NCI-H2081 (cell line): Measurements from ENCODE around the gene FNBP1L.
"Not testable (repeated sequence)": the region's sequence is repeated elsewhere in the genome, so short reads cannot be mapped to it uniquely, and the experiment has no call there.

ENCODE experiments used
- DNase-seq, 2 experiments: peaks; one replicate each; lab custom pipeline; 2025; lab: John Stamatoyannopoulos, UW

Gene FNBP1L

DNA sequence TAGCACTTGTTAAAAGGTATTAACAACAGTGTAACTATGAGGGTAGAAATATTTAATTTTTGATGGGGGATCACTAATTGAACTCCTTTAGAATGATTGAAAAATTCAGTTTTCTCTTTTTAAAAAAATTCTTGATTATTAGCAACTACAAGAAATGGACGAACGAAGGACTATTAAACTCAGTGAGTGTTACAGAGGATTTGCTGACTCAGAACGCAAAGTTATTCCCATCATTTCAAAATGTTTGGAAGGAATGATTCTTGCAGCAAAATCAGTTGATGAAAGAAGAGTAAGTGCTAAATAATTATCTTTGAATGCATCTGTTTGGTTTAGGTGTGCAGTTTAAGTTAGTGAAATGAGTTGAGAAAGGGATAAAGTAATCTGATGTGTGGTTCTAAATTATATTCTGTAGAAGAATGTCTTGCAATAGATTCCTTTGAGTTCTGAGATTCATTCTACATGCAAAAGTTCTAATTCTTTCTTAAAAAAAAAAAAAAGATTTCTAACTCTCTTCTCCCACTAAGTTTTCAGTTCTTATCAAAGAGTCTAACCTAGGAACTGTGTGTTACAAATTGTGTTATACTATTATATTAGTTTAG is 85.0 kb downstream of the FNBP1L start:
- no peak for DNase-seq

DNA sequence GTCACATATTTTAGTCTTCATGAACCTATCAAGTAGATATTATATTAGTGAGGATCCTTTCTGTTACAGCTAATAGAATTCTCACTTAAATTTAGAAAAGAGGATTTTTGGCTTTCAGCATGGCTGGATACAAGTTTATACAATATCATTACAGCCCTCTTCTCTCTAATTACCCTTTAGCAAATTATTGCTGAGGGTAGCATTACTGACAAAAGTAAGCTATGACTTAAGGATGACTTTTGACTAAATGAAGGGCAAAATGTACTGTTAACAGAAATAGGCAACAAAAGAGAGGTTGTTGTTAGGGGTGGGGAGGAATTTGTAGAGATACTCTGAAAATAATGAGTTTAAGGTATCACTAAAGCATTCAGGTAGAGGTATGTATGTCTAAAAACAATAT is 85.8 kb downstream of the FNBP1L start:
- DNase-seq: no peak

DNA sequence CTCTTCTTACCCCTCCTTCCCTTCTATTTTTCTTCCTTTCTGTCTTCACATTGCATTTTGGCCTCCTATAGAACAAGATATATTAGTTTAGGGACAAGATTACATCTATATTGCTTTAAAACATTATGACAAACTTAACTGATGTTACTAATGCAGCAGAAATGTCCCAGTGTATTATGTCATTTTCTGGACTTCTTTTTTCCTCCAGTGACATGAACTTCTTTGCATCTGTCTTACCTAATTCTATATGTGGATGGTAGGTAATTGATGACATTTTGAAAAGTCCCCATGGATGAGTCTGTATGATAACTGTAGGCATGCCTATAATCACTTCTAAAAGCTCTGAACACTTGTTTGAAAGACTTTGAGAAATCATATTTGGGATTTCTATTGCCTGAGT is 89.5 kb downstream of the FNBP1L start:
- no peak for DNase-seq

DNA sequence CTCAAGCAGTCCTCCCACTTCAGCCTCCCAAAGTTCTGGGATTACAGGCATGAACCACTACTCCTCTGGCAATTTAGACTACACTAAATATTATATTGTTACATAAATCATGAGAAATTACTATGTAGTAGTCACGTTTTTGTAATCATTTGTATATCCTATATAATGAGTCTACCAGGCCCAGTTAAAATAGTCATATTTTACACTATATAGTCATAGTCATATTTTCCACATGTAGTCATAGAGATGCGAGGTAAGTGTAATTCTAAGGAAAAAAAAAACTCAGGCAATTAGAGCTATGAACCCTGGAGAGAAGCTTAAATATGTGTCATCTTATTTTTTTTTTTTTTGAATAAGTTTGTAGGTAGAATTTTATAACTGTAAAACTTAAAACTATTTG is 90.0 kb downstream of the FNBP1L start:
- DNase-seq: no peak

DNA sequence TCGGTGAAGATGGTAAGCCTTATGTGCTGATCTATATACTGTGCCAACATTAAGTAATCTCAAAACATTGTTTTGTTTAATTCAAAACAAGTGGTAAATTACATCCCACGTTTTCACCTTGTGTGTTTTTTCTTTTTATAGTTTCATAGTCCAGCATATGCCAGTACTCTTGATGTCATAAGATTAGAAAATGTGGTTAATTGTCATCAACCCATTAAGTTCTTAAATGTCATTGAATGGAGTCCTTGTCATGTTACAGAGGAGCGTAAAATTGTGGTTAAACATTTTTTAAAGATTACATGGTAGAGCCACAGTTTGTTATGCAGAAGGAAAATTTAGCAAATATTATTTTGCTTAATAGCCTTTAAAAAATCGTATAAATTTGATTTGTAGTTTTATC is 93.1 kb downstream of the FNBP1L start:
- DNase-seq: peak in 1 of 2 experiments; percentile 1

DNA sequence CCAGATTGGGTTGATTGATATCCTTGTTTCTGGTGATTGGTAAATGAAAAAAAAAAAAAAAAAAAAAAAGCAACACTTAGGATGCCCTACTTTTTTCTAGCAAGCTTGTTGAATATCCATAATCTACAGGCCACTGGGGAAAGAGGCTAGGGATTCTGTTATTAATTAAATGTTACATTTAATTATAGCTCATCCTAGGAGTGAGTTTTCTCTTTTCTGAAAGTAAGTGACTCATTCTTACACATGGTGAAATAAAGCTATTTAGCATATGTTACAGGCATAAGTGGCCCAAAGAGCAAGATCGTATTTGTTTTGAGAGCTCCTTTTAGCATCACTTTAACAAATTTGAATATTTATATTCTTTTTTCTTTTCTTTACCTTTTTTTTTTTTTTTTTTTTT is 94.5 kb downstream of the FNBP1L start:
- DNase-seq: no peak

DNA sequence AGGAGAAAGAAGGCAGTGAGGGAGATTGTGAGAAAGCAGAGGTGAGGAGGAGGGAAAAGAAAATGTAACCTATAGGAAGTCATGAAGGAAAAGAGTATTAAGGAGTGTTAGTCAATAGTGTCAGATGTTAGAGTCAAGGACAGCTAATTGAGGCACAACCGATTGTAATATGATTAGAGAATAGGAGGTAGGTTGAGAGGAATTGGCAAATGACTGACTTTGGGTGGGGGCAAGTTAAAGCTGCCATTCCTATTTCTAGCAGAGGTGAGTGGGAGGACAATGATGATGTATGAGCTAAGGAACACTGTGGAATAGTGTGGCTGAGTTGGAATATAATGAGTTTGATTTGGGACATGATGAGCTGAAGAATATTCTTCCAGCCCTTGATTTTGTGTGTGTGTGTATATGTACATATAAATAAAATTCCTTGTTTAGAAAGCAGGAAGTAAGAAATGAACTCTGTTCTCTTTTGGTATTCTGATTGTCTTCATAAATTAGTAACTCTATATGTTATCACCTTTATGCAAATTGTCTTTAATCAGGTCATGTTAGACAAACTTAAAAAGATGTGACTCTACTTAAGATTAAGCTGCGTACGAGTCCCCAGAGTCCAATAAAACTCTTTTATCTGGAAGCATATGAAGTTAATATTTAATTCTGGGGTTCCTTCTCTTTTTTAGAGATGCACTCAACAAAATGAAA is 98.4 kb downstream of the FNBP1L start:
- DNase-seq: no peak

DNA sequence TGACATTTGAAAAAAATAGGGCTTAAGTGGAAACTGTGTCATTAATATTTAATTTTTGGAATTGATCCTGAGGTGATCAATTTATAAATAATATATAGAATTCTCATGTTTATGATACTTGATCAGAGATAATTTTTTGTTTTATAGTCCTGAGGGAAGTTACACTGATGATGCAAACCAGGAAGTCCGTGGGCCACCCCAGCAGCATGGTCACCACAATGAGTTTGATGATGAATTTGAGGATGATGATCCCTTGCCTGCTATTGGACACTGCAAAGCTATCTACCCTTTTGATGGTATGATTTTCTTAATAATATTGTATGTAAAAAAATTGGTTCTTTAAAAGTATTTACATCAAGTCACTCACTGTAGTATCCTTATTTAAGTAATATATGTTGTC is 101.2 kb downstream of the FNBP1L start:
- no peak for DNase-seq

DNA sequence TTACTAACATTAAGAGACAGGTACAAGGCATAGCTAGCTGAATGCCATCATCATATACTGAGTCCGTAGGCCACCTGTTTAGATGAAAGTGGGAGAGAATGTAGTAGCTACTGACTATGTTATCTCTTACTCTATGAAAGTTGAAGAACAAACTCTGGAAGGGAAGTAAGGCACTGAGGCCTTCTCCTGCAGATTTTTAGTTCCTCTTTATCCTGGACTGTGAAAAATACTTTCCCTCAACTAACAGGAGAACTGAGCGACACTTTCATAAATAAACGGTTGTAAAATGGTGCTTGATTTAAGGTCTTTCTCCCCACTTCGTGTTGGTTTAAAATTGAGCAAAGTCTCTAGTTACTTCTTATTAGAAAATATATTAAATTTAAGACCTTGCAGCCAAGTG is 101.9 kb downstream of the FNBP1L start:
- no peak for DNase-seq

DNA sequence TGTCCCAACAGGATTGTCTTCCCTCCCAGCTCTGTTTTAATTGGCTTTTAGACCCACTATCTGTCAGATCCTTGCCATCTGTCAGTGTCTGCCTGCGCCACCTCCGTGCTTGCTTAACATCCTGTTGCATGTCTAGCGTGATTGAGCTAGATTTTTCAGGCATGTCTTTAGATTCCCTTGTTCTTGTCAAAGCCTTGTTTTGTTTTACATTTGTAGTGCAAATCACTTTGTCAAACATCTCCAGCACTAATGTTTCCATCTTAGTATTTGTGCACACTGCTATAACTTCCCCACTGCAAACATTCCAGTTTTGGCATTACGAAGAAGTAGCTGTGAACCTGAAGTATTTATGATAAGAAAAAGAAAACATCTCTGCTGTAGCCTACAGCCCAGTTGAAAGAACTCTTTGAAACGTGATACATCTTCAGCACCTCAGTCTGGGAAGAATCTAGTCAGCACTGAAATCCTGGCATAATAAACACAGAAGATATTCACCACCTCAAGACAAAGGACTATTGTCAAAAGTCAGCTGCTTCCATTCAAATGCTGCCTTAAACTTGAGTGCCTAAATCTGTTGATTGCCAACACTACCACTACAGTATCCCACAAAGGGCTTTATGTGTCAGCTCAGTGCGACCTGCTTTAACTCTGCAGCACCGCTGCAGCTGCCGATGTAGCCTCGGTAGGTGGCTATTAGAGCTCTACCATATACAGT is 105.0 kb downstream of the FNBP1L start:
- DNase-seq: no peak

DNA sequence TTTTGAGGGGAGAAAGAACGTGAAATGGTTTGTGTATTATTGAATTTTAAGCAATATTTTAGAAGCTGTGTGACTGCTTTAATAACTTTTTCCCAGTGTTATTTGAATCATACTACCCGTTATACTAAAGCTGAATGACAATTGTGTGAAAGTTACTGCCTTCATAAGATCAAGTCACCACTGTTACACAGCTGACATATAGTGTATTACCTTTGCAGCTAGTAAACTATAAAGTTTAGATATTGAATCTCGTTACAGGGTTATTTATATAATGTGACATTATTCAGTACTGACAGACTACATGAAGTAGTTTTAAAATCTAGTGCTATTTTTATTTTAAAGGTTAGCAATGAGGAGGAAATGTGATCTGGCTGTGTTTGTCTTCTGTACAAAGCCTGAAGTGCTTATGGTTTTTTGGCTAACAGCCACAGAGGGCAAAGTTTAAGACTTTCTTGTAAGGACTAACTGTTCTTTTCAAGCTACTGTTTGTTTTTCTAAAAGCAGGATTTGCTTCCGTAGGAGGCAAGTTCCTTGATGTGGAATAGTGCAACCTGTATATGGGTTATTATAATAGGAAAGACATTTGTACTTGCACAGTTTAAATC is 106.1 kb downstream of the FNBP1L start:
- not testable (repeated sequence) for DNase-seq

DNA sequence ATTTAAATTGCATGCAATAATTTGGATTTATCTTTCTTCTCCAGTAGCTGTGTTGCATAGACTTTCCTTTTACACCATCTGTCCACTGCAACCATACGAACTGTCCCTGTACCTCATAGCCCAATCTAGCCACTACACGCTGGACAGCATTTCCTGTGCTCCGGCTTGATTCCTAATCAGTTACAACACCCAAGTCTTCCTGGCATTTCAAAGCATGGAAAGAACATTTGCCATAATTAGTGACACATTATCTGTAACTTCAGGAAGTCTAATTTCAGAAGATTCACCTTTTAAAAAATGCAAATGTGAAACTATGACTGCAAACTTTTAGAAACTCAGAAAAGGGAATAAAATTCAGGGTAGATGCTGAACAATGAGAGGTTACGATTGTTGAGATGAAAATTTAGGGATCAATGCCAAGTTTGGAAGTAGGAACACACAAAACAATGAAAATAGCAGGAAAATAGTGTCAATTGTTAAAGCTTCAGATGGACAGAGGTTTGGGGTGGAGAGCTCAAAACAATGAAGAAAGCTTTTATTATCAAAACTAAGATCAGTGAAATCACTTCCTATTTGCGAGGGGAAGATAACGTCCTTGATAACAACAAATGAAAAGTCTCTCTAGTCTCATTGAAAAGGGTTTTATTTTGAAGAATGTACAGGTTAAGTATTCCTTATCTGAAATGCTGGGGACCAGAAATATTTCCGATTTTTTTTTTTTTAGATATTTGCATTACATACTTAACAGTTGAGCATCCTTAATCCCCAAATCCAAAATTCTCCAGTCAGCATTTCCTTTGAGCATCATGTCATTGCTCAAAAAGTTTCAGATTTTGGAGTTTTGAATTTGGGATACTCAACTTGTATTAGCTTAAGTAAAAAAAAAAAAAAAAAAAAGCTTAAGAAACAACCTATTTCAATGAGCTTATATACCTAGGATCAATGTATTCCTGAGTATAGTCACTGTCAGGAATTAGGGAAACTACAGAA is 107.3 kb downstream of the FNBP1L start:
- no peak for DNase-seq

DNA sequence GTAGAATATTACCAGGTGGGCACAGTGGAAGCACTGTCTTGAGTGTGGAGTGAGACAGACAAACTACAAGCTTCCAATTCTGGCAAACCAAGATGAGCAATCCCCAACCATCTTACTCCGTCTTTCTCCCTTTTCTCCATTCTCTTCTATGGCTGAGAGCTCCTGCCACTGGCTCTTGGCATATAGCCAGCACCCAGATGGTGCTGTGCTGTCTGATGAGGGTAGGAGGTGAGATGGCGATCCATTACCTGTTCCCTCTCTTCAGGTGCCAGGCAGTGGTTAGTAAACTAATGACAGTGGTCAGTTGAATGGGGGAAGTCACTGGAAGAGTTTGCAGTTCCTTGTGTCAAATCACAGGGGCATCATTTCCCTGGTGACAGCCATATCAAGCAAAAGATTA is 108.4 kb downstream of the FNBP1L start:
- DNase-seq: peak; percentile 11 to 38

DNA sequence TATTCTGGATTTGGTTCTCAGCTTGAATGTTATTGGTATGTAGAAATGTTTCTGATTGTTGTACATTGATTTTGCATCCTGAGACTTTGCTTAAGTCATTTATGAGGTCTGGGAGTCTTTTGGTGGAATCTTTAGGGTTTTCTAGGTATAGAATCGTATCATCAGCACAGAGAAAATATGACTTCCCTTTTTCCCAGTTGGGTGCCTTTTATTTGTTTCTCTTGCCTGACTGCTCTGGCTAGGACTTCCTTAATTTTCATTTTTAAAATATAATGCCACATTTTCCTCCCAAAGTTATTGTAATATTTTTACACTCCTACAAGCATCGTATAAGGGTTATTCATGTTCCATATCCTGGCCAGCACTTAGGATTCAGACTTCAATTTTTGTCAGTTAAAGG is 111.1 kb downstream of the FNBP1L start:
- no peak for DNase-seq

DNA sequence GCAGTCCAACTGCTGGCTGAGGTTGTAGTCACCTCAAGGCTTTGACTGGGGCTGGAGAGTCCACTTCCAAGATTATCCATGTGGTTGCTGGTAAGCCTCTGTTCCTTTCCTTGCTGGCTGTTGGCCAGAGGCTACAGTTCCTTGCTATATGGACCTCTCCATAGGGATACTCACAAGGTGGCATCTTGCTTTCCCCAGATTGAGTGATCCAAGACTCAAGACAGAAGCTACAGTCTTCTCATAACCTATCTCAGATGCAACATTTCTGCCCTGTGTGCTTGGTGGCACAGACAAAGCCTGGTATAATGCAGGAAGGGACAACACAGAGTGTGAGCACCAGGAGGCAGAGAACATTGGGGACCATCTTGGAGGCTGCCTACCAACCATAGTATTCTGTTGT is 111.8 kb downstream of the FNBP1L start:
- DNase-seq: no peak

DNA sequence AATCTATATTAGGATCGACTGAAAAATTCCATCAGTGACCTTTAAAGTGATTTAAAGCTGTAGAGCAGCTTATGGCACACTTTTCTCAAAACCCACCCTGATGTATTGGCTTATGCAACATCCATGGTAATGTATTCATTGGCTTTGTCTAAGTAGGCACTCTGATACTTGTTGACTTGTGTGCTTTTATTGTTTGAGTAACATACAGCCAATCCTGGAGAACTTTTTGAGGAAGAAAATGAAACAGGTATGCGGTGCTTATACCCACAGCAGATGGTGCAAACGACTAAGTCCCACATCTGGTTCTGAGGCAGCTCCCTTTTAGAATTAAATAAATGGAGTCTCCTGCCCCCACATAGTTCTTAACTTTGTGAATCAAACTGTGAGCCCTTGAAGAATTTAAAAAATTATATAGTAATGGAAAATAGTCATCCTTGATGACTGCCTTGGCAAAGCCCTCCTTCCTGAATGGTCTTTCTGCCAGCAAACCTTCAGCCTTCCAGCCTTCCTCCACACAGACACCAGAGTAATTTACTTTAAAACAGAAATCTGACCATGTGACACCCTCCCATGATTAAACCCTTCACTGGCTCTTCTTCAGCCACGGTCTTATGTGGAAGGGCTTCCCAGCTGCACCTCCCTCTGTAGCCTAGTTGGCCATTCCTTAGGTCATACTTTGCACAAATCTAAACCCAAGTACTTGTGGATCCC is 117.7 kb downstream of the FNBP1L start:
- DNase-seq: no peak

DNA sequence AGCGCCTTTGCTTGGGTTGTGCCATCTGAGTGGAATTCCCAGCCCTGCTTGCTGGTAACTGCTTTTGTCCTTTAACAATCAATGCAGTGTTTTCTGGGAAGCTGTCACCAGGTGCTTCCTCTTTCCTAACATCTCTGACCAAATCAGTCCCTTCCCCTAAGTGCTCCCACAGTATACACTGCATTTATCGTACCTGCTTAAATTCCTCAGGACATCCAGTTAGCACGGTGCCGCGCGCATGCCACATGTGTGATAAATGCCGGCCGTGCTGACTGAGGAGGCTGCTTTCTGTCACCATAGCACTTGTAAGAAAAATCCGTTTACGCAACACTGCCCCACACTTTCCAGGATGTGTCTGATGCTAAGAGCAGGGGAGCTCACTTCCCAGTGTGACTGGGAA is 118.3 kb downstream of the FNBP1L start:
- DNase-seq: no peak

DNA sequence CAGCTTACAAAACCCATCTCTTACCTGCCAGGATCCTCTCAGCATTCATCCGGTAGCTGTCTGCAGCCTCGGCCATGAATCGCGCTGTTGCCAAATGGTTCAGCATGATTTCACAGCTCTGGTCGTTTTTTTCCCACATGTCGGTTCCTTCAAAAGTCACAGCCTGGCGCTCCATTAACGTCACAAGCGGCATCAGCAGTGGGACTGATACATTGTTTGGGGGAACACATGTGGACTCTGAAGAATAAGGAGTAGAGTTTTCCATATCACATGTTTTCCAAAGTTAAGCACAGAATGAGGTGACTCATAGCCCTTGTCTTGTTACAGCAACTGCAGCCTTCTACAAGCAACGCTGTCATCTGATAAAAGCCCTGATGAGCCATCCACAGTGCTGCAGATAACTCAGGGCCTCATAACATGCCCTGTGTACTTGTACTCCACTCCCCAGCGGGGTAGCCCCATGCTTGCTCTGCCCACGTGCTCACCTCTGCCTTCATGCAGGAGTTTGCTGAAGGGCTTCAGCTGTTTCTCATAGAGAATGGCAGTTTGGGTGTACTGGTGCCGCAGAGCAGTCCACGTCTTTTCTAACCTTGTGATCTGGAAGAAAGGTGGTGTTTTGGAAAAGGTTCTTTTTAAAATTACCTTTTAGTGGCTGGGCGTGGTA is 119.5 kb downstream of the FNBP1L start:
- no peak for DNase-seq

DNA sequence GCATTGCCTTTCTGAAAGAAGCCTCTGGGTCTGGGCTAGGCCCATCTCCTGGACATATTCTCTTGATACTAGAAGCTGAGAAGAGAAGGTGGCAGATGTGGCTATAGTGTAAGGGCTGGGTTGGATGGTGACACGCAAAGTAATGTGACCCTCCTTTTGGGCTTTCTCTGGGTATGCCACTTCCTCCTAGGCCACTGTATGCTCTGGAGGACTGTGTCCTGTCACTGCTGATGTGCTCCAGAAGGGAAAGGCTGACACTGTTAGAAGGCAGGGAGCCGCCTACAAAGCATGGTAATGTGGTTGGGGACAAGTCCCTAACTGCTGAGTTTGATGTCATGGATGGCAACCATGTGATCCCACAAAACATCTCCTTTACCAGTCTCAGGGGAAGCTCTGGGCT is 121.6 kb downstream of the FNBP1L start:
- DNase-seq: no peak

DNA sequence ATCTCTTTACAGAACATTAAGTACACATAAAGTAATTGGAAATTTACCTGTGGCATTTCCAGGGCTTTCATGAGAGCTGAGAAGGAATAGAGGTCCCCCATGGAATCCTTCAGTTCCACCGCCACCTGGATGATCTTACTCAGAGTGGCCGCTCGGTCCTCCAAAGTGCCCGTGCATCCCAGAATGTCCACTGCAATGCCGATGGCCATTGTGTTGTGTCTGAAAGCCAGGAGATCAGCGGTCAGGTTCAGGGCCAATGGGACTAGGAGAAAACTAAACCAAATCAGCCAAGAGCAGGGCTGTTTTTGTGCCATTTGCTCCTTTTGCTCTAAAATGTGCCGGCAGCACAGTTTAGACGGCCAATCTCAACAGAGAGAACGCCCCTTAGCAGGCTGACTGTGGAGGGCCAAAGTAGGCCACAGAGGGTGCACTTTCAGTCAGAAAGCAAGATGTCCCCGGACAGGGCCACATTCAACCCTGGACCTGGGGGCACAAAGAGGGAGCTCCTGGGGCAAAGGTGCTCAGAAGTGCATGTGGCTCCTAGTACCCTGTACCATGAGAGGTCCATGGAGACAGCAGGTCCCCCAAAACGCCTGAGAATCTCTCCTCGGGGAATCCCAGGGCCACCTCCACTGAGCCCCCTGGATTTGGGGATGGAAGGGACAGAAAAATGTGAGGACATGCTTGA is 123.8 kb downstream of the FNBP1L start:
- DNase-seq: no peak
